RPMI8226 (cell line): ENCODE data around the gene ALX4.

Experiments used
- DNase-seq: peaks from one replicate; pipeline ENCODE4 v3.0.0-alpha.2; 2015

Gene ALX4

DNA sequence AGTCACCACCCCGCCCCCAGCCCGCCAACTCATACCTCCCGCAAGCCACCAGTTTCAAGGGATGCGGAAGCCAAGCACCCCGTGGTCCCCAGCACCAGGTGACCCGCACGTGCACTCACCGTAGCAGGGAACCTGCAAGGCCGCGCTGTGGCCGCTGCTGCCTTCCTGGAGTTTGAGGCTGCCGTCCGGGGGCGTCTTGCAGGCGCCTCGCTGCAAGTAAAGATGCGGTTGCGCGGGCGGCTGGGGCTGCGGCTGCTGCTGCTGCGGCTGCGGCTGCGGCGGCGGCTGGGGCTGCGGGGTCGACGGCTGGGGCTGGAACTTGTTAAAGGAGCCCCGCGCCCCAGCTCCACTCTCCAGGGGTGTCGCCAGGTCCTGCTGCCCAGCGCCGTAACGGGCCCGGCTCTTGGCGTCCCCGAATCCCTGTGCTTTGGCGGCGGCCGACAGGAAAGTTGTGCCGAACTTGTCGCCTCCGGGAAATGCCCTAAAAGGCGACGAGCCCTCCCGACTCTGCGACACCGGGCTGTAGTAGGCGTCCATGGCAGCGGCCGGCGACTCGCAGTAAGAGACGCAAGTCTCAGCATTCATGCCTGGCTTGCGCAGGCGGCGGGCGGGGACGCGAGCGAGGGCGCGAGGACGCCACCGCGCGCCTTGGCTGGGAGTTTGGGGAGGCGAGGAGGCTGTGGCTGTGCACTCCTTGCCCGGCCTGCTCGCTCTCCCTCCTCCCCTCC, at the start of gene ALX4:
Gene ALX4 (minus strand): TSS at position 662 of the 728 bp plus-strand sequence. CDS start 77 bp downstream, at position 585.
- peak; percentile 32 for DNase-seq

DNA sequence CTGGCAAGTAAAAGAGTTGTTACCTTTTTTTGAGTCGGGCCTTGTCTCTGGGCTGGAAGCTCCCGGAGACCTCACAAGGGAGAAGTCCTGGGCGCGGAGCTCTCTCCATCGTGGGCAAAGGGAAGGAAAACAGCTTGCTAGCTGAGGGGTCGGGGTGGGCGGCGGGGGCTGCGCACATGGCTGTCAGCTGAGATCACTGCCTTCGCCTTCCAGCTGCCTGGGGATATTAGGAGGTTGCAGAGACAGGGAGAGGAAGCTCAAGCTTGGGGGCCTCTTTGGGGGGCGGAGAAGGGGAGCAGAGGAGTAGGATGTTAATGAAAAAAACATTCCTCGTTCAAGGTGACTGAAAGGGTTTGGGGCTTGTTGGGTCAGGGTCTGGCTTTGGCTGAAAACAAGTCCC, 49.2 kb upstream of the ALX4 start:
- no peak for DNase-seq

DNA sequence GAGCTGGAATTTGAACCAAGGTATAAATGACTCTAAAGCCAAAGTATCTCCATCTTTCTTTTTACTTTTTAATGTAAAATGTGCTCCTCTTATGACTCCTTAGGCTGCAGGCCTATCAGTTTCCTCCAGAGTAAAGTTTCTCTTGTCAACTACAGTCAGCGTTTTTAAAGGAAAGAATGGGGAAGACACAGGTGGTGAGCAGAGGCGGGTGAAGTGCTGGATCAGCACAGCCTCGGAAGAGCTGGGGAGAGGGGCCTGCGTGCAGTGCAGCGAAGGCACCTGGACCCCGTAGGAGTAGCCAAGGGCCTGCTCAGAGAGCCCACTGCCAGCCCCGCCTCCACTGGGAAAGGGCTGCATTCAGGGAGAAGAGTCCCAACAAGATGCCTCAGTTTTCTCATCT, 48.8 kb upstream of the ALX4 start:
- peak; percentile 68 for DNase-seq

DNA sequence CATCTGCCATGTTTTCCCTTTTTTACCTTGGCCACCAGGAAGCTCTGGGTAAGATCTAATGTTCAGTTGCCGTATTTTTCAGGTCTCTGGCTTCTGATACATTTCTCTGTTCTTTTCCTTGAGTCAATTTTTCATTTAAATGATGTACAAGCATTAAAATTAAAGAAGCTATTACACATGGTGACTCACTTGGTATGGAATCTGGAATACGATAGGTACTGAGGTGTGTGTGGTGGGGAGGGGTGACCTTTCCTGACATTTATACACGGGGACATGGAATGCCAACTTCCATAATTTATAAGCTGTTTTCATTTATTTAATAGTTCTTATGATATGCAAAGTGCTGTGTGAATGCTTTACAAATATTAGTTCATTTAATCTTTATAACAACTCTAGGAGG, 47.8 kb upstream of the ALX4 start:
- DNase-seq, result no peak

DNA sequence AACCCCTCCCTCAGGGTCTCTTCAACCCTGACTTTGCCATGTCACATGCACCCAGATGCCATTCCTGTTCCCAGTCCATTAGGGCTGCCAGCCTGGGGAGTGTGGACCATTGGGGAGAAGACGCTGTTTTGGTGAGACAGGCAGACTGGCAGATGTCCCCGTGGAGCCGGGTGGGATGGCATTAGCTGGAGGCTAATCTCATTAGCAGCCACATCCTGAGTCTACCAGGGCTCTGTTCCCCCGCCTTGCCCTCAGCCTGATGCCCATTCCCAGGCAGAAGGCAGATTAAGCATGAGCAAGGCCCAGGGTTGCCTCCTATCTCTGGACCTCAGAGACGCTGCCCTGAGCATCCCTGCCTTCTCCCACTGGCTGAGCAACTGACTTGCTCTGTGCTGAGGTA, 46.4 kb upstream of the ALX4 start:
- DNase-seq, result no peak

DNA sequence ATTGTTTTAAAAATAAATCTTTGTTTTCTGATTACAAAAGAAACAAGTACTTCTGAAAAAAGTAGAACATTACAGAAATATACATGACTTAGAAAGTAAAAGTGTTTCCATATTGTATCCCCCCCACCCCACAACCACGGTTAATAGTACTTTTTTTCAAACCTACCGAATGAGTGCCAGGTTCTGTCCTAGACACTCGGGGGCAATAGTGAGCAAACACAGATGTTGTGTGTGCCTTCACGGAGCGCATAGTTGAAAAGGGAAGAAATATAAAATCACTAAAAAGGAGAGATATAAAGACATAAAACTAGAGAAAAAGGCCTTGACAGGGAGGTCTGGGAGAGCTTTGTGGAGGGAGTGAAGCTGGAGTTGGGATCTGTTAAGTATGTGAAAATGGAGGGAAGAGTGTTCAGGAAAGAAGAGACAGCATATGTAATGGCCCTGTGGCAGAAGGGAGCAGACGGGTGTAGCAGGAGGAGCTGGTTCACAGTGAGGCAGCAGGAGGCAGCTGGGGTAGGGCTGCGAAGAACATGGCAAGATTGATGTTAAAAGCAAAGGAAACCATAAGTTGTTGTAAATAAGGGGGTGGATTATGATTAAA, 42.1 kb upstream of the ALX4 start:
- no peak for DNase-seq

DNA sequence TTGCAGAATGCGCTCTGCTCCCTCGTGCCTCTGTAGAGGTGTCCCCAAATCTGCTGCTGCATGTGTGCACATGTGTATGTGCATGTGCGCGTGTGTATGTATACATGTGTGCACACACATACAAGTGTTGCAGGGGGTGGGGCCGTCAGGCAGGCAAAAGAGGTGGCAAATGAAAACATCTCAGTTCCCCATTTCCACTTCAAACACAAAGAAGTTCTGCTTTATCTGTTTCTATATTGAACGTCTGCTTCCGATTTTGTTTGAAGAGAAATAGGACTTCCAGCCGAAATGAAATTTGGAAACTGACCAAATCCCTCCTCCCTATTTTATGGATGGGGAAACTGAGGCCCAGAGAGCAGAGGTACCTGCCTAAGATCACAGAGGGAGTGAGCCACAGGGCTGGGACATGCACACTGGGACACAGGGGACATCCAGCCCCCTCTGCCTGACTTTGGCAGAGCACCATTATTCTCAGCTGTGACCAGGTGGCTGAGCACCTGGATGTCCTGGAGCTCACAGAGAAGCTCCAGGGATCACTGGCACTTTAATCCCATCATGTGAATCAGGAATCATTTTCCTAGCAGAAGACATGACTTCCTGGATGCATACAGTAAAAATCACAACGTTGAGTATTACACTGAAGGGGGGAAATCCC, 41.2 kb upstream of the ALX4 start:
- DNase-seq, result peak; percentile 57

DNA sequence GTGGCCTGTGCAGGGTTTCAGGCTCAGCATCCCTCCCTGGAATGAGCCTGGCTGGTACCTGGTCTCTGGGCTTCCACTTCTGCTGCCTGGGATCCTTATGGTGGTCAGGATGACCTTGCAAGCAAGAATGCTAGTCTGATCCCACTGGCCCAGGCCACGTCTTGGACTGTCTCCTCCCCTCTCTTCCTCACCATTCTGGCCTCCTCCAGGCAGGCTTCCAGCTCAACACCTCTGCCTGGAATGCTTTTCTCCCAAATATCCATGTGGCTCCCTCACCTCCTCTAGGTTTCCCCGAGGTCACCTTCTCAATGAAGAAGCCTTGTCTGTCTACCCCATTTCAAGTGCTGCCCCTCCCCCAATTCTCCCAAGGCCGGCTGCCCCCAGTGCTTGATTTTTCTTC, 39.4 kb upstream of the ALX4 start:
- no peak for DNase-seq

DNA sequence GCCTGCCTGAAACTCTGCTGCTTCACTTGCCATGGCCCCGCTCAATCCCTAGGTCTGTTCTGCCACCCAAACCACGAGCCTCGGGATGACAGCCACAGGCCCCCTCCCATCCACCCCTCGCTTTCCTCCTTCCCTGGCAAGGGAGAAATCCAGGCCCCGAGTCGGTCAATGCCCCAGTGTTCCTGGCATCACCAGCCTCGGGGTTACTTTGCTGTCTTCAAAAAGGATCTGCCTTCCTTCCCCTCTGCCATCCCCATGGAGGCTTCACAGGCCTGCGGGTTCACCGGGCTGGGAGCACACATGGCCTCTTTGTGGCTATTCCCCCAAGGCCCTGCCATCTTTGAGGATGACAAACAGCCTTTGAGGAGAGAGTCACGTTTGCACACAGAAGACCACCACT, 38.8 kb upstream of the ALX4 start:
- no peak for DNase-seq

DNA sequence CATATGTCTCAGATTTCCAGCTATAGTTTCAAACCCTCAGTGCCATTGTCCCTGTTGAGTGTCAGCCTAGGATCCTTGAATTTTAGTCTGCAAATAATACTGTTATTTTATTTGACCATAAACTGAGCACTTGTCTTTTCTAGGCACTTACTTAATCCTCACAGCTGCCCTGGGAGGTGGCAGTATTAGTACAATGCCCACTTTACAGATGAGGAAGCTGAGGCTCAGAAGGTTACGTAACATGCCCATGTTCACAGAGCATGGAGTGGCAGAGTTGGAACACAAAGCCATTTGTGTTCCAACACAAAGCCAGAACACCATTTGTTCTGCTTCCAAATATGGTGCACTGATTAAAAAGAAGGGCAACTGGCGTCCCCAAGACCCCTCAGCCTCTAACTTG, 38.2 kb upstream of the ALX4 start:
- DNase-seq, result no peak

DNA sequence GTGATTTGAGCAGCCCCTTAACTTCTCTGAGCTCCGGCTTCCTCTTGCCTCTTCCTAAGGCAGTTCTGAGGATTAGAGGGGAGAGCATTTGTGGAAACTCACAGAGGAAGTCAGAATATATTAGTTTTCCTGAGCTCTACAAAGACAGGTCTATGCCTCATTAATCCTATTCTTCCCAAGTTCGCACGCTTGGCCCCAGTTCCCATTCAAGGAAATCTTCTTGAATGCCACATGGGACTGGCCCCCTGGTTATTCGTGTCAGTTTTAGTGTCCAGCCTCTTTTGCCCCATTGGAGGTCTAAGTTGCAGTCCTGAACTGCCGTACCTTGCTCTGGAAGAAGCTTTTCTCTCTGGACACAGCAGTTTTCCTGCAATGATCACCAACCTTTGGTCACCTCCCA, 37.6 kb upstream of the ALX4 start:
- DNase-seq, result no peak

DNA sequence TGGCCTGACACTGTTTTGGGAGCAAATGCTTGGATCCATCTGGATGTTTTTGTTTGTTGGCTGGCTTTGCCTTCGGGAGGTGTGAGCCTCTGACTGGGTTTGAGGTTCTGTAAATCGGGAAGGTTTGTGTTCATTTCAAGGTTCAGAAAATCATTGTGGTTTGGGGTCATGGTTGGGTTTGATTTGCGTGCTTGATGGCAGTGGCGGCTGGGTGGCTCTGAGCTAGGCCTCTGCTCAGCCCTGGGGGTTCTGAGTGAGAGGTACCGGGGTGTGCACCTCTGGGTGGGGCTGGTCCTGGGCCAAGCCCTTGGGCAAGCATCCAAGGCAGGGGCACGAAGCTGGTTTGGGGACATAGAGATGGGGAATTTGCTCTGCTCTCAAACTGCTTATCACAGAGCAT, 37.0 kb upstream of the ALX4 start:
- DNase-seq, result no peak

DNA sequence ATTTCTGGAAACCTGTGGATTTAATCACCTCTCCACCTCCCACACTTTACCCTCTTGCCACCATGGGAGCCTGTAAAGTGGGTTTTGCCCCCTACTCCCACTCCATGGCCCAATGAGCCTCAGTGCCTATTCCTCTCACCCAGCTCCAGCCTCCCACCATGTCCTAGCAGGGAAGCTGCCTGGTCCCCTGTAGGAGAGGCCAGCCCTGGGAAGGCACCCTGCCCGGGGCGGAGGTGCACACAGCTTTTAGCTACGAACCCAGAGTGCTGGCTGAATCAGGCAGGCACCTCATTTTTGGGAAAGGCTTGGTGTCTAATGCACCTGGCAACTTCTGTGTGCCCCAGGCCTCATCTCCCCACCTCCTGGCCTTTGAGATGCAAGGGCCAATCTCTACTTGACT, 35.8 kb upstream of the ALX4 start:
- no peak for DNase-seq

DNA sequence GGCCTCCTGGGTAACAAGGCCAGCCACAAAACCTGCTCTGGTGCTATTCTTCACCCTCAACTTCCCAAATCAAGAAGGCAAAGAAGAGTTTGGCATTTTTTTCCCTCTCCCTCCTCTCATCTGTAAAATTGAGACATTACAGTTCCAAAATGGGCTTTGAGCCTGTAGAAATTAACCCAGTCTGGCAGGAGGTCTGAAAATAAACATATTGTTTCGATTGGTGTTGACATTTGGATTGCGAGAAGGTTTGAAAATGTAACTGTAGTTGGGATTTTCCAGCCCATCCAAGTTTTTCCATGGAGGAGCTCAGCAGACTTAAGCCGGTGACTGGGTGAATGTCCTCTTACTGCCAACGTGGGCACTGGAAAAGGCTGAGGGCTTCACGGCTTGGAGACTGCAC, 35.0 kb upstream of the ALX4 start:
- no peak for DNase-seq

DNA sequence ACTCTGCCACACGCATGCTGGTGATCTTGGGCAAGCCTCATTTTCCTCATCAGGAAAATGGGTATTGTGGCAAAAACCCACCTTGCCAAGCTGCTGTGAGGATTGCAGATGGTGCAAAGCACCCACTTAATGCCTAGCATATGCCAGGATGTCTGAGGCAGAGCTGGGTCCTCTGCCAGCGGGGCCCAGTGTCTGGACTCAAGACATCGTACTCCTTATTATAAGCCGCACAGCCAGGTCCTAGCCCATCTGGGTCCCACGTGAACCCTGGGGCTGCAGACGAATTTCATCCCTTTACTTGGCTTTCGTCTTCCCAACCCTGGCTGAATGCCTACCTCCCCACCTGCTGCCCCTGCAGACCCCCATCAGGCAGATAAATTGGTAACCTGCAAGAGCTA, 34.5 kb upstream of the ALX4 start:
- no peak for DNase-seq

DNA sequence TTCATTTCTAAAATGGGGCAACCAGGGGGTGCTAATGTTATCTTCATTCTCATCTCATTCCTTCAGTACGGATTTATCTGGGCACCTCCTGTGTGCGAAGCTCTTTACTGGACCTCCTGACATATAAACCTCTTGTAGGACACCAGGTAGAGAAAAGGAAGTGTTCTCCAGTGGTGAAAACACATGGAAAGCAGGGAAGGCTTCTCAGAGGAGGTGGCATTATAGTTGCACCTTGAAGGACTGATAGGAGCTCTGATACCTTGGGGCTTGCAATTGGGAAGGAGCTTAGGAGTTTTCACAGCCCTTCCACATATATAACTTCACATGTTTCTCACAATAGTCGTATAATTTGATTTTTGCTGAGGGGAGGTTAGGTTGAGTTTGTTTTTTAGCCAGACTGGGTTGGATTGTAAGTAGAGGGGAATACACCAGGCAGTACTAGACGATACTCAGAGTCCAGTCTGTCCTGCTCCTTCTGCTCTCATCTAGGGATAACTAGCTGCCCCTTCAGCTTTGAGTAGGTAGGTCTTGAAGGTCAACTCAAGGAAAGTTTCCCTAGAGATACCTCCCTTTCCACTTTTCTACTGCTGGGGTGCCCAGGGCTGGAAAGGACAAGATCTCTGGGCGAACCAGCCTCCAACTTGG, 34.0 kb upstream of the ALX4 start:
- DNase-seq, result no peak

DNA sequence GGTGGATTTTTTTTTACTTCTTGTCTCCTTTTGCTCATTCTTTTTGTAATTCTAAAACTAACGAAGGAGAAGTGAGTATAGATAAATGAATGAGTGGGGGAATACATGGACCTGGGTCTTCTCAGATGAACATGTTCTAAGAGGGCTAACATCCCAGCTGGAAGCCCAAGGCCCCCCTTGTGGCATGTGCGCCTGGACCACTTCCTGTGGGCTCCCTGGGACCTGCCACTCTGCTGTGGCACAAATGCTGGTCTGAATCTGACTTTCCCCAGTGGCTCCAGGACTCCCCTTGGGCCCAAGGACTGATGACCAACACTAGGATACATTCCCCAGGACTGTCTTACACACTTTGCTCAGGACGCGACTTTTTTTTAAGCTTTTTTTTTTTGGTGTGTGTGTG, 32.7 kb upstream of the ALX4 start:
- DNase-seq, result no peak

DNA sequence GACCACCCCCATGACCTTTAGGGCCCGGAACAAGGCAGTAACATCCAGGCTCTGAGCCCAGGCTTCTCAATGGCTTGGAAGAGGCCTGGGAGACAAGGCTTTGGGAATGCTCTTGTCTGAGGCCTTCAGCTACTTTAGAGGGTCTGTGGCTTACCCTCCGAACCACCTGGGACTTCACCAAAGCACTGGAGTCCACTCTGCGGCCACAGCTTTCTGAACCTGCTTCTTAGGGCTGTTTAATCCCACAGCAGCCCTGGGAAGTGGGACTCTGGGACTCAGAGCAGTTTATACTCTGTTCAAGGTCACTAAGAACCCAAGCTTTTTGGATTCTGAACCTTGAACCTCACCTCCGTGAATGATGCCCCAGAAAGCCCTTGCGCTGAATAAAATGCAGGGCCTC, 30.7 kb upstream of the ALX4 start:
- no peak for DNase-seq

DNA sequence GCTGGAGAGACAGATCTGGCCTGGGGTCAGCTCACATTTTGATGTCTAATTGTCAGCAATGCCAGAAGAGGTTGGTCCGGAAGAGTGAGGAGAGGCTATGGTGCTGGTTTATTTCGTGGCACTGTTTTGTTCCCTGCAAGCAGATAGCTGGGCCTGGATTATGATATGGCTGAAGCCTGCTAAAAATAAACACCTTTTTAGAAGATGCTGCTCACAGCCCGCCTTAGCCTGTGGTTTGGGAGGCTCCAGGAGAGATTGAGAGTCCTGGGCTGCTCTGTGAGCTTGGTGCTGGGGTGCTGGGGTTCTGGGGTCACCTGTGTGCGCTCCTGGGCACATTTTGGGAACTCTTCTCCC, 29.6 kb upstream of the ALX4 start:
- DNase-seq, result no peak

DNA sequence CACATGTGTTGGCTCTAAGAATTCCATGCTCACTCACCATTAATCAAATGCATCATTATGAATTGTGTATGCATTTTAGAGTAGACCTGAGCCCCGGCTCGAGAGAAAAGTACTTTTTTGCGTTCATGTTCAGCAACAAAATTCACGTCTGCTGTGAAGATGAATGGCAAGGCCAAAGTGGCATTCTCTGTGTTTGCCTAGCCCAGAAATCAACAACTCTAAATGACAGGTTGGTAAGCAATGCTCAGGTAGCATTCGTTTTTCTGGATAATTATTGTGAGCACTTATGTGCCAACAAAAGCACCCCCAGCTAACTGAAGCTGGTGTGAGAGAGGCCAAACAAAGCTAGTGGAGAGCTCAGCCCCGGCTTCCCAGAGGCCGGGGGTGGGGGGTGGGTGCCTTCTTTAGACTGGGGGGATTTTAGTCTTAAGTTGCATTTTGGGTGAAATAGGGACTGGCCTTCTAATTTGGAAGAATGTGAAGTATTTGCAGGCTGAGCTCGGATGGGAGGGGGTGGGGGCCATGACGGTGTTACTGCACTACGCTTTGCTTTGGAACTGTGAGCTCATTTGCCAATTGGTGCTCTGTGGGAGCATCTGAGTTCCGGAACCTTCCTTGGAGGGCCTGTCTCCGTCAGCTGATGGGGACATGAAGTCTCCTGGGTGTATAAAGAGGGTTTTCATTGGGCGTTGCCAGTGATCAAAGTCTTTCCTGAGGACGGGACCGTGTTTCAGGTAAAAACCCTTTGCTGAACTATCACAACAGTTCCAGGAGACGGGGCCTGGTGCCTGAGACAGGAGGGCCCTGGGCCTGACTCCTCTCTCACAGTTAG, 29.0 kb upstream of the ALX4 start:
- no peak for DNase-seq

DNA sequence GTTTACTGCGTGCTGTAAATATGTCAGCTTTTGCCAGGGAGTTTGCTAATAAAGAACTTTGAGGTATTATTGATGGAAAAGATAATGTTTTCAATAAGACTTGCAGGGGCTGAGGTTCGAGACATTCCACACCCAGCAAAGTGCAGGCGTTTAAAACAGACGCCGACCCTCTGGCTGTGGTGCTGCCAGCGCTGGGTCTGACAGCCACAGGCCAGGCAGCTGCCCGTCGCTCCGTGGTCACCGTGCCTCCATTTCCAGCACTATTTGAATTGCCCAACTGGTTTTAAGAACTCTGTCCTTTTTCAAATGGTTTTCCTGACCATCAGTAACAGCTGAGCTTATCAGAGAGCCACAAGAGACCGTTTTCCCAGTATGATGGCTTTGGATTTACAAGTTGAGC, 28.1 kb upstream of the ALX4 start:
- DNase-seq, result no peak

DNA sequence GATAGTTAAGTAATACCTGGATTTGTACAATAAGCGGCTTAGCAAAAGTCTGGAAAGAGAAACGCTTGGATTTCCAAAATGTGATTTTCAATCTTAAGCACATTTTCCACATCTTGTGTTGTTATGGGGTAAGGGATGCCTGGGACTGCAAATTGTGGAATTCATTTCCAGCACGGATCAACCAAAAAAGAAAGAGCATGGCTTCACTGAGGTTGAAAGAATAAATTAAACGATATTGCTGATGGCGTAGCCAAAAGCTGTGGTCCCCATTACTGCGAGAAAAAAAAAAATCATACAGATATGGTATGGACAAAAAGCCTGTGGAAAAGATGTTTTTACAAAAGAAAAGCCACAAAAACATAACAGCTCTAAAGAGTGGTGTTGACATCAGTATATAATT, 26.0 kb upstream of the ALX4 start:
- no peak for DNase-seq

DNA sequence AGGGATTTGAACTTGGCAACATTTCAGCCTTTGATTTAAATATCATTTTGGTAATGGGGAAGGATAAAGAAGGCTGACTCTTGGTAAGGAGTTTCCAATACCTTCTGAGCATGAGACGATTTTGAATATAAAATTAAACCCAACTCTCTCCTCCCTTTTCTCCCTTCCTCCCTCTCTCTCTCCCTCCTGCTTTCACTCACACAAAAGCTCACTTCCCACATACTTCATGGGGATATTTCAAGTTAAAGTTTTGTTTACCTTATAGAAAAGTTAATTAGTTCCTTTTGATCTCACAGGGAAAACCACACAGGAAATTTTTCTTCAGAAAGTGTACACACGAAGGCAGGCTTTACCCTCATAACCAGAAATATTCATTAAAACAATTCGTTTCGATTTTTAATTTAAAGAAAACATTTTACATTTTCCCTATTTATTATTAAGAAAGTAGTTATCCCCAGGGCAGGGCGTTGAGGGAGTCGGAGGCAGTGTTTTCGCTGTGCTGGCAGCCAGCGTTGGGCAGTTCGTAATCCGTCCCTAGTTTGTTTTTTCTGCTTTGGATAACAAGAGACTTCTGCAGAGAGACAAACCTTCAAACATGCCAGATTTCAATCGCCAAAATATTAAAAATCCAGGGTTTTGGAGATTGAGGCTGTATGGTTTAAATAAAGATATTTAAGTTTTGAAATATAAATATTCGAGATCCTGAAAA, 25.3 kb upstream of the ALX4 start:
- no peak for DNase-seq
